ENCODE results near the gene HSPB8.

GRCh38 chr12:119157528-119157927, 21.2 kb upstream of the HSPB8 start:
- TF ChIP-seq POLR2AphosphoS5 (IDR thresholded peaks at IDR 0.05) (no peak), CTCF (IDR thresholded peaks at IDR 0.05; ENCODE audit: poor library complexity, severe bottlenecking) (no peak), RAD21 (conservative IDR thresholded peaks at IDR 0.05) (no peak), SMC3 (conservative IDR thresholded peaks at IDR 0.05; ENCODE audit: poor library complexity) (no peak), EZH2 (IDR thresholded peaks at IDR 0.05; ENCODE audit: borderline replicate concordance, insufficient read depth, low read length, poor library complexity, severe bottlenecking) (no peak), TAF1 (IDR thresholded peaks at IDR 0.05; ENCODE audit: low read depth) (no peak), EP300 (conservative IDR thresholded peaks at IDR 0.05; ENCODE audit: poor library complexity, severe bottlenecking) (no peak)
